GM19239 (cell line): ENCODE results near the gene KCTD20.

Experiments used
- DNase-seq: peaks from one replicate; pipeline ENCODE4 v3.0.0; 2011; ENCODE audit warnings: low spot score; ENCODE audit not compliant: insufficient read length
- FAIRE-seq: peaks from 2 replicates; lab custom pipeline; 2011; peaks lifted over from hg19 to GRCh38; lab: Jason Lieb, UNC

The KCTD20 gene

DNA sequence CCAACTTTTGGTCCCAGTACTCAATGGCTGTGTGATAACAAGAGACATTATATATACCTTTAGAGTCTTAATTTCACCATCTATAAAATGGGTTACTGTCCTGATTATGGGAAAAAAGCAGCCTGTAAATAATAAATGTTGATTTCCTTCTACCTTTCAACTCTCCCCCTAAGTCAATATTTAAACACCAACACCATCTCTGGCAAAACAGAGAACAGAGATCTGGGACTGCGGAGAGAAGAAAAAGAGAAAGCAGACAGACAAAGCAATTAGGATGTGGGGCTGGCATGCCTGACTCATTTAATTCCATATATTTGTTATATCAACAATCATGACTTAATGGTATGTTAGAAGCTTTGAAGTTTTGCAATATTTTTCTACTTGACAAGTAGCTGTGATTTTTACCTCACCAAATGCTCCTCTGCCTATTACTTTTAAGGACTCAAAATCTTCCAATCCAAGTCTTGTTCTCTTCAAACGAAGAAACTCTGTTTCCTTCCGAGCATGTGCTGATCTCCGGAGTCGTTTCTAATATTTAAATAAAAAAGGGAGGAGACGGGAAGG, 81.2 kb downstream of the KCTD20 start:
- FAIRE-seq (no peak), DNase-seq (no peak)

DNA sequence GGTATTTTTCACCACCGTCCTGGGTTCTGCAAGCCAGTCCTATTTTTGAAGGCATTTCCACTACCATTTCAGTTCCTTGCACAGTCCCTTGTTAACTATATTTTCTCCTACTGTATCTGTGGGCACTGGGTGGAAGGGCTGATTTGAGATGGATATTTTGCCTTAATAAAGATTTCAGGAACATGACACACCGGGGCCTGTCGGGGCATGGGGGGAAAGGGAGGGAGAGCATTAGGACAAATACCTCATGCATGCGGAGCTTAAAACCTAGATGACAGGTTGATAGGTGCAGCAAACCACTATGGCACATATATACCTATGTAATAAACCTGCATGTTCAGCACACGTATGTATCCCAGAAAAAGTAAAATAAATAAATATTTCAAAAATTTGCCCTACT, 82.1 kb downstream of the KCTD20 start:
- FAIRE-seq (no peak), DNase-seq (no peak)

DNA sequence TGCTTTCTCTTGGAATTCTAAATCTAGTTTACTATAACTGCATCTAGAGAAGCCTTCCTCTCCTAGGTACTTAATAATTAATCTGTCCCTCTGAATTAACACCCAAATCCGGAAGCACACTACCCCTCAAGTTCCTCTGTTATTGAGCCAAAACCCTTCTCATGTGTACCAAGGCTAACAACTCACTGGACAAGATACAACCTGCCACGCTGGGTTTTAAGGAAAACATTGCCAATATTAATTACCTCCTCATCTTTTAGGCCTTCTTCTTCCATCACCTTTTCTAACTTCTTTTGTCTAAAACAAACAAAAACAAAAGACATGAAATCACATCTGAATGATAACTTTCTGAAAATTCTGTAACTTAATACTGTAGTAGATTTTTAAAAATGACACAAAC, 82.5 kb downstream of the KCTD20 start:
- no peak for DNase-seq
- no peak for FAIRE-seq

DNA sequence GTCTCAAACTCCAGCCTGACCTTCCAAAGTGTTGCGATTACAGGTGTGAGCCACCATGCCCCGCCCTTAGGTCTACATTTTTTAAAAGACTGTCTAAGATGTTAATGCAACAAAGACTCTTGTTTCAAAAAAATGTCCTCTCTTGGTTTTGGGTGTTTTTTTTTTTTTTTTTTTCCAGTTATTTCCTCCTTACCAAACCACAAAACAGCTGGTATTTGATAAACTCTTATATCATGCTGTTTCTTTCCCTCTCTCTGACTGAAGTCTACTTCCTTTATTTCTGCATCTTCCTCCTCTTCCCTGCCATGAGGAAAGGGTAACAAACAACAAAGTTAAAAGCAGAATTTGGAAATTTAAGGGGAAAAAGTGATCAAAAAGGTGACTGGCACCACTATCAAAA, 83.3 kb downstream of the KCTD20 start:
- DNase-seq (no peak), FAIRE-seq (no peak)

DNA sequence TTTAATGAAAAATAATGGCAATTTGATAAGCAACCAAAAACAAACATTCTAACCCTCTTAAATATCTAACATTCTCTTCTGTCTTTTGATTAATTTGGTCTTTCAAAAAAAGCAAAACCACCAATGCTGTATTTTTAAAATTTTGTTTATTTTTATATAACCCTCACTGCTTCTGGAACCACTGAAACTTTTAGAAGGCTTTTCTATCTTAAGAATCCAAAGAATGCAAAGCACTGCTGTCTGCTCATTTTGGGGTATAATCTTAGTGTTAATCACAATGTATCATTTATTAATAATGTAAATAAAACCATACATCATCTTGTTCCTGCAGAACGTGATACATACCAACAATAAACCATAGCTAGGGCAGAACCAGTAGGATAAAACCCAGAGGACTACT, 90.5 kb downstream of the KCTD20 start:
- DNase-seq, result no peak
- no peak for FAIRE-seq

DNA sequence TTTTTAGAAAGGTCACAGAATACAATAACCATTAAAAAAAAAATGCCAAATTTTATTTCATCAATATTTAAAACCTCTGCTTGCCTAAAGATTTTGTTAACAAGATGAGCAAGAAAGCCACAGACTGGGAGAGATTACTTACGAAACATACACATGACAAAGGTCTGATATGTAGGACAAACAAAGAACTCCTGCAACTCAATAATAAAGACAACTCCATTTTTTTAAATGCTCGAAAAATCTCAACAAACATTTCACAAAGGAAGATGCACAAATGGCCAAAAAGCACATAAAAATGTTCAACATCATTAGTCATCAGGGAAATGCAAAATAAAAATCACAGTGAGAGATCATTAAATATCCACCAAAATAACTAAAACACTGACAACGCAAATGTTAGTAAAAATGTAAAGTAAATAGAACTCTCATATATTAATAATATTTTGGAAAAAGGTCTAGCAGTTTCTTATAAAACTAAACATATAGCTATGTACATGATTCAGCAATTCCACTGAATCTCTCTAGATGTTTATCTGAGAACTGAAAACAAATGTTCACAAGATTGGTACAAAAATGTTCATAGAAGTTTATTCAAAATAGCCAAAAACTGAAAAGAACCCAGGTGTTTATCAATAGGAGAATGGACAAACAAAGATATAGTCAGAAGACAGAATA, 94.2 kb downstream of the KCTD20 start:
- DNase-seq, result no peak
- no peak for FAIRE-seq

DNA sequence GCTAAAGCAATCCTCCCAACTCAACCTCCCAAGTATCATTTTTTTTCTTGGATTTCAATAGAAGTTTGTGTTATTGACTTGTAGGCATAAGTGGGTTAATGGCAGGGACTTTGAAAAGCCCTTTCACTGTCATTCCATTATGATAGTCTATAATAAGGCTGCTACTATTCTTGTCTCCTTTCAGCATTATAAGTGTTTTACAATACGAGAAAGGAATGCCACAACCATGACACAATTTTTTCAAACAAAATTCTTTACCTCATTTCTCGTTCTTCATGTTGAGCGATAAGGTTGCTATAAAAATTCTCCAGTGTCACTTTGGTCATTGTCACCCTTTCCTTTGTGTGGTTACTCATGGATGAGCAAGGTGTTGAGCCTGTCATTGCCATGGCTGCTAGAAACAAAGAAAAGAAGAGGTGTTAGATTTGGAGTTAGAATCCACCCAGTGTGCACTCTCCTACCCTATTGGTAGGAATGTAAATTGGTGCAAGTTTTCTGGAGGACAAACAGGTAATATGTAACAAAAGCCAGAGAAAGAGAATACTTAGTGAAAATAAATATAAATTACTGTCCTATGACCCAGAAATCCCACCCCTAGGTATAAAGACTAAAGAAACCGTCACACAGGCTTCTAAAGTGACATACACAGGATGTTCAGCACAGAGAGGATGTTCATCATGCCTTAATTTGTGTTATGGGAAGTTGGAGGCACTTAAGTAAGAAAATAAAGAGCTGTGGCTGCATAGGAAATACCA, 97.2 kb downstream of the KCTD20 start:
- no peak for DNase-seq
- FAIRE-seq, result no peak
